NOMO-1 treated with dmso at 0.1 percent for 144 hours (cell line): ENCODE data around the gene HPCA.

Source experiments
- DNase-seq: peaks from one replicate; lab custom pipeline; 2025; ENCODE audit not compliant: unreplicated experiment; lab: John Stamatoyannopoulos, UW

HPCA gene

GRCh38 chr1:32889731-32890278 is 3.5 kb downstream of the HPCA start:
- no peak for DNase-seq

DNA sequence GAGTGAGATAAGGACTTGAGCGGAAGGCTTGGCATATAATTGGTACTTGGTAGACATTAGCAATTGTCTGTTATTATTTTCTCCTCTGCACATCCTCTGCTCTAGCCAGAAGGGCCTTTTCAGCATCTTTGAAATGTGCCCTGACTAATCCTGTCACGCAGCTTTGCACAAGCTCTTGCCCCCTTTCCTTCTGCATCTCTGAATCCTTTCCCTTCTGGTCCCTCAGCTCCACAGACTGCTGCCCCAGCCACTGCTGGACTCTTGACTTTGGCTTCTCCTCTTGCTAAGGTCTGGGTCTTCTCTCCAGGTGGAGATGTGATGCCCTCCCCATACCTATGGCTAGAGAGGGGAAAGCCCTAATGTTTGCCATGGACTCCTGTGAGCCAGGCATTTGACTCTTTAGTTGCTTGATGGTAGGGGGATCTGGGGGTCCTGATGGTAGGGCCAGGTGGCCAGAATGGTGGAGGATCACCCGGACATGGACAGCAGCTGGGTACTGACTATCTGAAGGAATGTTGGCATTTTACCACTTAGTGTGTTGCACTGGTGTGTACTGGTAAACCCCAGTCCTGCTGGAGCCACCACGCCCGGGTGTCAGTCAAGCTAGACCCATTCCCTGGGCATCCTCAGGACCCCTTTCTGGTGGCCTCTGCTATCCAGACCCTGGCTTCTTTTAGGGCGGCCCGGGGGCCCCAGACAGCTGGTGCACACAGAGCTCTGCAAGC is 4.4 kb downstream of the HPCA start:
- no peak for DNase-seq

- DNase-seq = no peak
These were observed 4.9 kb downstream of the HPCA start for GRCh38 chr1:32891241-32891570.

GRCh38 chr1:32891630-32892029 is 5.3 kb downstream of the HPCA start:
- no peak for DNase-seq

- no peak for DNase-seq
These were observed 6.3 kb downstream of the HPCA start for GRCh38 chr1:32892368-32893197.

DNA sequence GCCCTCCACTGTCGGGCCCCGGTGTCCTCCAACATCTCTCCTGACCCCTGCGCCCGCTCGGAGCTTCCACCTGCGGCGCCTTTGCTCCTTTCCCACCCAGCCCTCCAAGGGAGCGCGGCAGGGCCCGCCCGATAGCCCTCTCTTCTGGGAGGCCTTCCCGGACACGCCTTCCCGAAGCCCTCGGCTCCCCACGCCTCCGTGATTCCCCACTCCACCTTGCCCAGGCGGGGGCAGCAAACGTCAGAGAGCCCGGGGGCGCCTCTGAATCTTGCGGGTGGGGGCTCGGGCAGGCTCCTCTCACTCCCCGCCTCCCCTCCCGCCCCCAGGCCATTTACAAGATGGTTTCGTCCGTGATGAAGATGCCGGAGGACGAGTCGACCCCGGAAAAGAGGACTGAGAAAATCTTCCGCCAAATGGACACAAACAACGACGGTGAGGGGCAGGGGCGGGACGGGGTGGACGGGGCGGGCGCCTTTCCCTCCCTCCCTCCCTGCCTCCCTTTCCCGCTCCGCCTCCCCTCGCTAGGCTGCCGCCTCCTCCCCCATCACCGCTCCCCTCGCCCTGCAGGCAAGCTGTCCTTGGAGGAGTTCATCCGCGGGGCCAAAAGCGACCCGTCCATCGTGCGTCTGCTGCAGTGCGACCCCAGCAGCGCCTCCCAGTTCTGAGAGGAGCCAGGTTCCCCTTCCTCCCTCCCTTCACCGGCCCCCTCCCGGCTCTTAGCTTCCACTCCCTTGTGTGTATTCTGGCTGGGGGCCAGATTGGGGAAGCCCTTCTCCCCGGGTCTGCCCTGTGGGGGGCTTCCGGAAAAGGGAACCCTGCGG is 7.1 kb downstream of the HPCA start:
- DNase-seq = no peak

DNA sequence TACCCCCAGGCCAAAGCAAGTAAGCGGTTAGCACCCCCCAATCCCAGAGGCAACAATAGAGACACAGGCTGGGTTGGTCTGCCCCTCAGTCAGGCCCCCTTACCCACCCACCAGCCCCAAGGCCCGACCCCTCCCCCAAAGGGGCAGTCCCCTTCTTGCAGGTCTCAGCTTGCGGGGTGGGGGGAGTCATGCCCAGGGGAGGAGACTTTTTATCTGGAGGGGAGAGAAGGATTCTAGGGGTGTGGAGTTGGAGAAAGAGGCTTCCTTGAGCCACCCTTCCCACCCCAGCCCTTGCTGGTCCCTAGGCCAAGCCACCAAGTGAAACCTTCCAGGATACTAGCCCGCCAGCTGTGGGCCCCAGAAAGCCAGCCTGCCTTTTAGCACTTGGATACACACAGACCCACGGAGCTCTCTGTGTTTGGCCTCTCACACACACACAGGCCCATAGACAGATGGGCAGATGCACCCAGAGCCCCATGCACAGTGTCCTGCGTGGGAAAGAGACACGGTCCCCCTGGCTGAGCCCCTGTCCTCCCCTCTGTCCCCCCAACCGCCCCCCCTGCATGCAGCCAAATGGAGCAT is 7.8 kb downstream of the HPCA start:
- DNase-seq = no peak

DNA sequence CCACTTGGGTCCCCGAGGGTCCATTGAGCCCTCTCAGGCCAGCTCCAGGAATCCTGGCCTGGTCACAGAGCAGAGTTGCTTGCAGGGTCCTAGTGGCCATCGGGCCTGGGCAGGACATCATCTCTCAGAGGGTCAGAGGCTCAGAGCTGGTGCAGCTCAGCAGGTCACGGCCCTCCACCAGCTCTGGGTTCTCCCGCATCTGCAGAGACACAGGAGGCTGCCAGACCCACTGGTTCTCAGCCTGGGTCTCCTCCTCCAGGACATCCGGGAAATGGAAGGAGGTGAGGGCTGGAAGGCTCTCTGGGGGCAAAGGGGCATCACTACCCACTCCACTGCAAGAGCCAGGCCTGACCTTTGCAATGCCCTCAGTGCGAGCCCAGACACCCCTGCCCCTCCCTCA is 8.4 kb downstream of the HPCA start:
- DNase-seq = no peak

DNA sequence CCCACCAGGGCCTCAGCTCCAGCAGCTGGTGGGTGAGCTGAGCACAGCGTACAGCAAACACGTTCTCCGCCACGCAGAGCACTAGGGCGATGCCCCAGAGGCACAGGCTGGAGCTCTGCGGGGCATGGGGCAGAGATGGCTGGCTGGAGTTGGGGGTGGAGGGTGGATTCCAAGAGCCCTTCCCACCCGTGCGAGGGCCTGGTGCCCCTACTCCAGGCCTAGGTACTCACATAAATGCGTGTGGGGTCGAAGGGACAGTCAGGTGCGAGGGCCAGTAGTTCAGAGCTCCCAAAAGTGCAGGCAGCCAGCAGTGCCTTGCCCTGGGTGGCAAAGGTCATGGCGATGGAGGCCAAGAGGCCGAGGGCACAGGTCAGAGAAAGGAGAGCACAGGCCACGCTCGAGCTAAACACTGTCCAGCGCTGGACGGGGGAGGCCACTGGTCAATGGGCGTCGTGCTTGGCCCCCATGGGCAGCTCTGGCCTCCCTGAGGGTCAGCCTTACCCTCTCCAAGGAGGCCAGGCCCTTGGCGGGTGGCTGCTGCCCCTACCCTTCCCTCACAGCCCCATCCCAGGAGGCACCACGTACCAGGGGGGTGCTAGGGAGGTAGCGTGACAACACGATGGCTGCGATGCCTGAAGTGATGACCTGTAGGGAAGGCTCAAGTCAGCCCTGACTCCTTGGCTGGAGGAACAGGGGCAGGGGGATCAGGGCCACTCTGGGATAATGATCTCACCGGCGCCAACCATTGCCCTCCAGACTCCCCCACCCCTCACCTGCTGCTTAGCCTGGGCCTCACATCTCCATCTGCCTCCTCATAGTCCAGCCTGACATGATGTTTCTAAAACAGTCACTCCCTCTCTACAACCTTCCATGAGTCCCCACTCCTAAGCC is 9.3 kb downstream of the HPCA start:
- DNase-seq = no peak

- no peak for DNase-seq
These were observed 10.2 kb downstream of the HPCA start for GRCh38 chr1:32896451-32896850.

GRCh38 chr1:32897082-32898049 is 11.1 kb downstream of the HPCA start:
- DNase-seq = no peak

DNA sequence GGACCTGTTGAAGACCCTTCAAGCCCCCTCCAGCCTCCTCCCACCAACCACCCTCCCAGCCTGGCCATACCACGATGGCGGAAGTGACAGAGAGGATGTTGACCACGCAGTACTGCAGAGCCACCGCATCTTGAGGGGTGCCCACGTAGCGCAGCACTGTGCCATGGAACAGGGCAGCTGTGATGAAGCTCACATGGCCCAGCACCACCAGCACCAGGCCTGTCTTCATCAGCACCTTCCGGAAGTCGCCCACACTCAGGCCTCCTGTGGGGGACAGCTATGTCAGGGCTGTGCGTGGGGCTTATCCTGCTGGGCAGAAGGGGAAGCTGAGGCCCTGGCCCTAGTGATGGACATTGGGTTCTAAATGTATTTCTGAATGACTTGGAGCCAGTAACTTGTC is 11.8 kb downstream of the HPCA start:
- DNase-seq = no peak

DNA sequence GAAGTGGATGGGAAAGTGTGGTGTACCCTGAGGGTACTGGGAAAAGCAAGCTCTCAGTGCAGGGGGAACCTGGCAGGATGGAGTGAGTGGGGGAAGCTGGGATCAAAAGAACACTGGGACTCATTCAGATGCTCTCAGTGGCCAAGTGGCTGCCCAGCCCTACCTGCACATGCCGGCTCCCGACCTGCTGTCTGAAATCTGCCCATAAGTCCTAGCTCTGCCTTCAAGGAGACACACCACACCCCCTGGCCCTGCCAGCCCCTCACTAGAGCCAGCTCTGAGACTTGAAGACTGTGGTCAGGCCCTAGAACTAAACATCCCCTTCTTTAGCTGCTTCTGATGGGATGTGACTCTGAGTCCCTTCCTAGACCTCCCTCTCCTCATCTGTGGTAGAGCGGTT is 12.7 kb downstream of the HPCA start:
- DNase-seq = no peak

- no peak for DNase-seq
These were observed 13.4 kb downstream of the HPCA start for GRCh38 chr1:32899586-32900296.

DNA sequence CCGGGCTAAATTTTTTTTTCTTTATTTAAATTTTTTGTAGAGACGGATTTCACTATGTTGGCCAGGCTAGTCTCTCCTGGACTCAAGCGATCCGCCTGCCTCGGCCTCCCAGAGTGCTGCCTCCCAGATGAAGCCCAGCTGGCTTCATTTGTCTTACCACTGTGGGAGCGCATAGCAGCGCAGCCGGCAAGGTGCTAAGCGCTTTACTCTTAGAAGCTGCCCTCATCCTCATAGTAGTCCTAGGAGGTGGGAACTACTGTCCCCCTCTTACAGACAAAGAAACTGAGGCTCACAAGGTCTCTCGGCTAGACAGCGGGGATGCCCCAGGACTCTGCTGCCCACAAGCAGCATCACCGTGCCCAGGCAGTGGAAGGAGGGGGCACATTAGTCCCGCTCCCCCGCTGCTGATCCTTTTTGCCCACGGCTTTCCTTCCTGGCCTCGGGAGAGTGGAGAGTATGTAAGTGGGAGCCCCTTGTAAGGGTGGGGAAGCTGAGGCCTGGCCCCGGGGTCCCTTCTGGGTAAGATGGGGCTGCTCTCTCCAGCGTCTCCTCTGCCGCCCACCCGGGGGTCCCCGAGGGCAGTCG is 14.2 kb downstream of the HPCA start:
- no peak for DNase-seq

GRCh38 chr1:32900956-32901822 is 14.9 kb downstream of the HPCA start, which contains the start of gene TMEM54:
TMEM54 (minus strand) TSS chr1:32901389; CDS start chr1:32901238, 151 bp downstream.
- no peak for DNase-seq
